ES-I3 (cell line): ENCODE results near the gene NTSR2.

Source experiments
- H3K36me3 ChIP-seq: 2 replicates; pipeline ENCODE4 v1.6.1; 2013; ENCODE audit warnings: mild to moderate bottlenecking, low read length, control low read depth, moderate library complexity; ENCODE audit not compliant: insufficient read depth
- H3K4me1 ChIP-seq: 2 replicates; pipeline ENCODE4 v1.6.1; 2013; ENCODE audit warnings: mild to moderate bottlenecking, control low read depth, low read length; ENCODE audit not compliant: insufficient read depth
- H3K9ac ChIP-seq: 2 replicates; pipeline ENCODE4 v1.6.1; 2013; ENCODE audit warnings: low read depth, mild to moderate bottlenecking, low read length, moderate library complexity
- H3K9me3 ChIP-seq: 2 replicates; pipeline ENCODE4 v1.6.1; 2013; ENCODE audit warnings: mild to moderate bottlenecking, low read length, moderate library complexity; ENCODE audit not compliant: control insufficient read depth, insufficient read depth

Gene NTSR2

GRCh38 chr2:11669454-11670291 lies at the start of gene NTSR2:
Gene NTSR2 (minus strand): TSS chr2:11670195. CDS start chr2:11670129, 66 bp downstream.
- Histone ChIP-seq H3K9ac (no peak within 1 kb of the TSS; the same call in 1 of the 2 replicates), H3K9me3 (no peaks in the 10 kb centered on the region), H3K36me3 (no peaks in the 10 kb centered on the region), H3K4me1 (no peaks in the 10 kb centered on the region; the same call in 1 of the 2 replicates)

- H3K36me3 ChIP-seq, result no peaks in the 10 kb centered on the region
- no peak overlapping the region for H3K9ac ChIP-seq
- H3K4me1 ChIP-seq, result no peaks in the 10 kb centered on the region
- no peaks in the 10 kb centered on the region for H3K9me3 ChIP-seq
Measured at GRCh38 chr2:11719230-11719977, 49.4 kb upstream of the NTSR2 start.

GRCh38 chr2:11718606-11719005 lies 48.6 kb upstream of the NTSR2 start:
- no peaks in the 10 kb centered on the region for H3K4me1 ChIP-seq
- no peak overlapping the region for H3K9ac ChIP-seq
- no peaks in the 10 kb centered on the region for H3K36me3 ChIP-seq
- H3K9me3 ChIP-seq, result no peaks in the 10 kb centered on the region

GRCh38 chr2:11717623-11718022 lies 47.6 kb upstream of the NTSR2 start:
- Histone ChIP-seq H3K4me1 (no peaks in the 10 kb centered on the region), H3K9me3 (no peaks in the 10 kb centered on the region), H3K9ac (no peak overlapping the region), H3K36me3 (no peaks in the 10 kb centered on the region)

- Histone ChIP-seq H3K36me3 (no peaks in the 10 kb centered on the region), H3K9me3 (no peaks in the 10 kb centered on the region), H3K9ac (no peak overlapping the region), H3K4me1 (no peaks in the 10 kb centered on the region)
Measured at GRCh38 chr2:11716689-11717321, 46.8 kb upstream of the NTSR2 start.

- Histone ChIP-seq H3K4me1 (no peaks in the 10 kb centered on the region), H3K9ac (no peak overlapping the region), H3K36me3 (no peaks in the 10 kb centered on the region), H3K9me3 (no peaks in the 10 kb centered on the region)
Measured at GRCh38 chr2:11715987-11716652, 46.1 kb upstream of the NTSR2 start.

- Histone ChIP-seq H3K9me3 (no peaks in the 10 kb centered on the region), H3K9ac (no peak overlapping the region), H3K4me1 (no peaks in the 10 kb centered on the region), H3K36me3 (no peaks in the 10 kb centered on the region)
Measured at GRCh38 chr2:11713815-11714214, 43.8 kb upstream of the NTSR2 start.

- no peak overlapping the region for H3K9ac ChIP-seq
- no peaks in the 10 kb centered on the region for H3K9me3 ChIP-seq
- H3K36me3 ChIP-seq, result no peaks in the 10 kb centered on the region
- H3K4me1 ChIP-seq, result no peaks in the 10 kb centered on the region
Measured at GRCh38 chr2:11712866-11713265, 42.9 kb upstream of the NTSR2 start.

- no peaks in the 10 kb centered on the region for H3K36me3 ChIP-seq
- no peaks in the 10 kb centered on the region for H3K4me1 ChIP-seq
- H3K9ac ChIP-seq, result no peak overlapping the region
- H3K9me3 ChIP-seq, result no peaks in the 10 kb centered on the region; the same call in 1 of the 2 replicates
Measured at GRCh38 chr2:11711751-11712150, 41.8 kb upstream of the NTSR2 start.

GRCh38 chr2:11711354-11711716 lies 41.3 kb upstream of the NTSR2 start:
- H3K4me1 ChIP-seq, result no peaks in the 10 kb centered on the region
- no peak overlapping the region for H3K9ac ChIP-seq
- no peaks in the 10 kb centered on the region; the same call in 1 of the 2 replicates for H3K9me3 ChIP-seq
- no peaks in the 10 kb centered on the region for H3K36me3 ChIP-seq

- Histone ChIP-seq H3K4me1 (no peaks in the 10 kb centered on the region), H3K36me3 (no peaks in the 10 kb centered on the region)
Measured at GRCh38 chr2:11710632-11711353, 40.8 kb upstream of the NTSR2 start.

GRCh38 chr2:11710210-11710609 lies 40.2 kb upstream of the NTSR2 start:
- no peak overlapping the region for H3K9ac ChIP-seq
- no peaks in the 10 kb centered on the region for H3K4me1 ChIP-seq
- H3K36me3 ChIP-seq, result no peaks in the 10 kb centered on the region
- no peaks in the 10 kb centered on the region; the same call in 1 of the 2 replicates for H3K9me3 ChIP-seq

More at GRCh38 chr2:11710632-11711353, 40.8 kb upstream of the NTSR2 start:
- Histone ChIP-seq H3K9me3 (no peaks in the 10 kb centered on the region; the same call in 1 of the 2 replicates), H3K9ac (no peak overlapping the region)

- H3K9ac ChIP-seq, result no peak overlapping the region
- H3K4me1 ChIP-seq, result no peaks in the 10 kb centered on the region
- no peaks in the 10 kb centered on the region; the same call in 1 of the 2 replicates for H3K9me3 ChIP-seq
- no peaks in the 10 kb centered on the region for H3K36me3 ChIP-seq
Measured at GRCh38 chr2:11709293-11709692, 39.3 kb upstream of the NTSR2 start.
